GM10266 (cell line): ENCODE results near the gene PTPRZ1.

ENCODE experiments used
- DNase-seq: peaks from one replicate; pipeline ENCODE4 v3.0.0; 2012; ENCODE audit errors: extremely low spot score
- TF ChIP-seq, protein P1 (sequence below): IDR thresholded peaks from 2 replicates; pipeline ENCODE4 v1.5.1; 2012; ENCODE audit warnings: mild to moderate bottlenecking, low read depth; ENCODE audit not compliant: control insufficient read depth, insufficient read depth; ENCODE audit errors: missing control alignments

Gene PTPRZ1

GRCh38 chr7:121953164-121953563 lies 80.2 kb downstream of the PTPRZ1 start:
- TF ChIP-seq, protein P1, sequence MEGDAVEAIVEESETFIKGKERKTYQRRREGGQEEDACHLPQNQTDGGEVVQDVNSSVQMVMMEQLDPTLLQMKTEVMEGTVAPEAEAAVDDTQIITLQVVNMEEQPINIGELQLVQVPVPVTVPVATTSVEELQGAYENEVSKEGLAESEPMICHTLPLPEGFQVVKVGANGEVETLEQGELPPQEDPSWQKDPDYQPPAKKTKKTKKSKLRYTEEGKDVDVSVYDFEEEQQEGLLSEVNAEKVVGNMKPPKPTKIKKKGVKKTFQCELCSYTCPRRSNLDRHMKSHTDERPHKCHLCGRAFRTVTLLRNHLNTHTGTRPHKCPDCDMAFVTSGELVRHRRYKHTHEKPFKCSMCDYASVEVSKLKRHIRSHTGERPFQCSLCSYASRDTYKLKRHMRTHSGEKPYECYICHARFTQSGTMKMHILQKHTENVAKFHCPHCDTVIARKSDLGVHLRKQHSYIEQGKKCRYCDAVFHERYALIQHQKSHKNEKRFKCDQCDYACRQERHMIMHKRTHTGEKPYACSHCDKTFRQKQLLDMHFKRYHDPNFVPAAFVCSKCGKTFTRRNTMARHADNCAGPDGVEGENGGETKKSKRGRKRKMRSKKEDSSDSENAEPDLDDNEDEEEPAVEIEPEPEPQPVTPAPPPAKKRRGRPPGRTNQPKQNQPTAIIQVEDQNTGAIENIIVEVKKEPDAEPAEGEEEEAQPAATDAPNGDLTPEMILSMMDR = no peak
- no peak for DNase-seq

GRCh38 chr7:121953601-121954000 lies 80.6 kb downstream of the PTPRZ1 start:
- TF ChIP-seq, protein P1 = no peak
- DNase-seq = no peak

DNA sequence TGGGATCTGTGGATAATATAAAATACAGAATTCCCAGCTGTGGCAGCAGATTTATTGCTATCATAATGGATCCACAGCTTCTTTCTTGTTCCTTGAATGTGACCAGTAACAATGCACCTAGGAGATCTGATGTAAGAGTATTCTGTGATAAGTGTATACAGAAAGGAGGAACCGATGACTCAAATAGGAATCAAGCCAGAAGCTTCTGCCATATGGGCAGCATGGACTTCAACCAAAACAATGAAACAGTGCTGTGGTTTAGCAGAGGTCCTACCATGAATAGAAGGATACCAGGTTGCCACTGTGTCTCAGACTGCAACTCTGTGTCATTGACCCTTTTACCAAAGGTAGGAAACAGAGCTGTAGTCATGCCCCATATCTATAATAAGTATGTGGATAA lies 81.8 kb downstream of the PTPRZ1 start:
- no peak for DNase-seq
- TF ChIP-seq, protein P1 = no peak

DNA sequence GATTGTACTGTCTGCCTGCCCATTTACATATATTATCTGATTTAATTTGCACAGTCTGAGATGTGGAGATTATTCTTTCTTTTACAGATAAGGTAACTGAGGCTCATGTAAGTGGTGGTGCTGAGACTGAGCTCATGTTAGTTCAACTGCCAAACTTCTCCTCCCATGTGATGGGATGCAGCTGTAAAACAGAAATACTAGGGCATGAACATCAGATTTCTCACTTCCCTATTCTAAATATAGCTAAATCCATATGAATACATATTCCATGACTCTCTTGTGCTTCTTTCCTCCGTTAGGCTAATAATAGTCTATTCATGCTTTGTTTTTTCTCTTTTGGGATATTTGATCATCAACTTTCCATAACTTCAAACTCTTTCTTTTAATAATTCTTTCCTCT lies 84.7 kb downstream of the PTPRZ1 start:
- no peak for DNase-seq
- TF ChIP-seq, protein P1 = no peak

DNA sequence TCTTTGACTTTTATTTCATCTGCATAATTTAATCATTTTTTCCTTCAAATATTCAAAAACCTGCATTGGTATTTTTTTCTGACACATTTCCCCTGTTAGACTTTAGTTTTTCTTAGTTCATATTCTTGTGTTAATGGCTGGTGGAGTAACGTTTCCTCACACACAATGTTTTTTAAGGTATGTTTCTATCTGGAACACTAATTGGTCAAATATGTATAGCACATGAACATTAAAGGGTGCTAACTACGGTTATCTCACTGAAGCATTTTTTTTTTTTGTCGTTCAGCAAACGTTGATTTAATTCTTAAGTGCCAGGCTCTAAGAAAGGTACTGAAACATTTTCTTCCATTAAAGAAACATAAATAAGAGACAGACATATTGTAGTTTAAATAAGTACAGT lies 87.7 kb downstream of the PTPRZ1 start:
- DNase-seq = no peak

DNA sequence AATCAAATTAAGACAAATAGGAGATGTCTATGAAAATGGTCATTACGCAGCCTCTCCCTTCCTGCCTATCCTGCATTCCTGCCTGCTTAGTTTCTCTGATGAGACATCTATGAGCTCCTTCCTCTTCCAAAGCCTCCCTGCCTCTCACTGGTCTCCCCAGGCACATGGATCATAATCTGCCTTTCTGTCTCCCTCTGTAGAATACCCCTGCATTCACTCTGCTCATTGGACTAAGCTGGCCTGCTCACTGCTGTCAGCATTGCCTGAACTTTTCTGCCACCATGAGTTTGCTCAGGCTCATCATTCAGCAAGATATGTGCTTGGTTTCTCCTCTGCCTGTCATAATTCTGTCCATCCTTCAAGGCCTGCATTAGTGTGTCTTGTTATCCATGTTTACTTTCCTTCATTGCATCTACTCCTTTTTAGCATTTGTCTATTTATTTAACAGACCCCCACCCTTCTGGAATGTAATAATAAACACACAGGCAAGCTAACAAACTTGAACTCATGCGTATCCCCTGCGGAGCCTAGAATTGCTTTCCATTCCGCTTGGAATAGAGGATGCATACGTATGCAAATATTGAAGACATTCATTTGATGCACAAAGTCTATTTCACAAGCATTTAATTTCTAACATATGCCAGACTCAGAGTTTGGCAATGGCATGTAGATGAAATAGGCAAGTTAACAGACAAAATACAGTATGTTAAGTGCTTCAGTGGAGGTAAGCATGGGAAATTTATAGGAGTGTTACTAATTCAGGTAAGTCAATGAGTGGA lies 88.3 kb downstream of the PTPRZ1 start:
- no peak for DNase-seq
- TF ChIP-seq, protein P1 = no peak

More for the DNA sequence above, 87.7 kb downstream of the PTPRZ1 start:
- TF ChIP-seq, protein P1 = no peak

GRCh38 chr7:121966276-121966934 lies 93.4 kb downstream of the PTPRZ1 start:
- no peak for DNase-seq
- TF ChIP-seq, protein P1 = no peak
